MV-4-11 (cell line): ENCODE measurements around the gene COL24A1.
"Not testable (repeated sequence)": the region's sequence is repeated elsewhere in the genome, so short reads cannot be mapped to it uniquely, and the experiment has no call there.

Experiments
- DNase-seq: peaks from one replicate; lab custom pipeline; 2025; lab: John Stamatoyannopoulos, UW

COL24A1 gene

DNA sequence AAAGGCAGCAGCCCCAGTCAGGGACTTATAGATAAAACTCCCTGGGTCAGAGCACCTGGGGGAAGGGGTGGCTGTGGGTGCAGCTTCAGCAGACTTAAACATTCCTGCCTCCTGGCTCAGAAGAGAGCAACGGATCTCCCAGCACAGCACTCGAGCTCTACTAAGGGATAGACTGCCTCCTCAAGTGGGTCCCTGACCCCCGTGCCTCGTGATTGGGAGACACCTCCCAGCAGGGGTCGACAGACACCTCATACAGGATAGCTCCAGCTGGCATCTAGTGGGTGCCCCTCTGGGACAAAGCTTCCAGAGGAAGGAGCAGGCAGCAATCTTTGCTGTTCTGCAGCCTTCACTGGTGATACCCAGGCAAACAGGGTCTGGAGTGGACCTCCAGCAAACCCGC lies 84.1 kb downstream of the COL24A1 start:
- not testable (repeated sequence) for DNase-seq

DNA sequence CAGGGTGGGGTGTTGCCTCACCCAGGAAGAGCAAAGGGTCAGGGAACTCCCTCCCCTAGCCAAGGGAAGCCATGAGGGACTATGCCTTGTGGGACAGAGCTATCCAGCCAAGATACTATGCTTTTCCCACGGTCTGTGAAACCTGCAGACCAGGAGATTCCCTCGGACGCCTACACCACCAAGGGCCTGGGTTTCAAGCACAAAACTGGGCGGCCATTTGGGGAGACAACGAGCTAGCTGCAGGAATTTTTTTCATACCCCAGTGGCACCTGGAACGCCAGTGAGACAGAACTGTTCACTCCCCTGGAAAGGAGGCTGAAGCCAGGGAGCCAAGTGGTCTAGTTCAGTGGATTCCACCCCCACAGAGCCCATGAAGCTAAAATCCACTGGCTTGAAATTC lies 84.7 kb downstream of the COL24A1 start:
- DNase-seq = not testable (repeated sequence)

DNA sequence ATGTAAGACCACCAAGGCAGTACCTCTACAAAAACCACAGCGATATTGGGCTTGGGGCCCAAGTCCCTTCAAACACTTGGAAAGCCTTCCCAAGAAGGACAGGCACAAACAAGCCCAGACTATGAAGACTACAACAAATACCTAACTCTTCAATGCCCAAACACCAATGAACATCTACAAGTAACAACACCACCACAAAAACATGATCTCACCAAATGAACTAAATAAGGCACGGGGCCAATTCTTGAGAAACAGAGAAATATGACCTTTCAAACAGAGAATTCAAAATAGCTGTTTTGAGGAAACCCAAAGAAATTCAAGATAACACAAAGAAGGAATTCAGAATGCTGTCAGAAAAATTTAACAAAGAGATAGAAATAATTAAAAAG lies 86.8 kb downstream of the COL24A1 start:
- DNase-seq = no peak

DNA sequence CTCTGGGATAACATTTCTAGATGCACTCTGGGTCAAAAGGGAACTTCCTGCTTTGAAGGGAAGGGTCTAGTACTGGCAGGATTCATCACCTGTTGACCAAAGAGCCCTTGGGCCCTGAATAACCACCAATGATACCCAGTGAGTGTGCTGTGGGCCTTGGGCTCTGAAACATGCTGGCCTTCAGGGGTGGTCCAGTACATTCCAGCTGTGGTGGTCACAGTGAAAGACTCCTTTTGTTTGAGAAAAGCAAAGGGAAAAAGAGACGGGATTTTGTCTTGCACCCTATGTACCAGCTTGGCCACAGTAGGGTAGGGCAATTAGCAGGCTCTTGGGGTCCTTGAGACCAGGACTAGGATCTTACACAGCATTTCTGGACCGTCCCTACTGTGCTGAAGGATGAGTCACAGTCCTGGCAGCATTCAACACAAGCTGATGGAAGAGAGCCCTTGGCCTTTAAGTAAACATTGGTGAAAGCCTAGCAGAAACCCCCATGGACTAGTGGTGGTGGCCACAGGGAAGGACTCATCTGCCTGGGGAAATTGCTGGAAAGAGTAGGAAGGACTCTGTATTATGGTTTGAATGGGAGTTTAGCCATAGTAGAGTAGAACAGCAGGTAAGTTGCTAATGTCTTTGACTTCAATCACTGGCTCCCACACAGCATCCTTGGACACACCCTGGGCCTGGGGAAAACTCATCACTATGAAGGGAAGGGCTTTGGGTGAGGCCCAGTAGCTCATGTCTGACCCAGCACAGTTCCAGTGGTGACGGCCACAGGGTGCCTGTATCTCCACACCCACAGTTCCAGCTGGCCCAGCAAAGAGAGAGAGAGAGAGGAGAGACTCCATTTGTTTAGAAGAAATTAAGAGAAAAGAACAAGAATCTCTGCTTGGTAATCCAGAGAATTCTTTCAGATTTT lies 87.5 kb downstream of the COL24A1 start:
- no peak for DNase-seq

DNA sequence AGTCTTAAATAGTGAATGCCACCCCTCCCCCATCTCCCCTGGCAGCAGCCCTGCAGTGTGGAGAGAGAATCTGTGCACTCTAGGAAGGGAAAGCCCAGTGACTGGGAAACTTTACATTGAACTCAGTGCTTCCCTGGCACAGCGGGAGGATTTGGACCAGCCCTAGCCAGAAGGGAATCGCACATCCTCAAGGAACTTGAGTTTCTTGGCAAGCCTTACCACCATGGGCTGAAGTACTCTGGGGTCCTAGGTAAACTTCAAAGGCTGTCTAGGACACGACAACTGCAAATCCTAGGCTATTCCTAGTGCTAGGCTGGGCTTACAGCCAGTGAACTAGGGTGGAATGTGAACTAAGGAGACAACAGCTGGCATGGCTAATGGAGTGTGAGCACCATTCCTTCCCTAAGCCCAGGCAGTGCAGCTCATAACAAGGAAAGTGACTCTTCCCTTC lies 88.3 kb downstream of the COL24A1 start:
- DNase-seq = no peak

DNA sequence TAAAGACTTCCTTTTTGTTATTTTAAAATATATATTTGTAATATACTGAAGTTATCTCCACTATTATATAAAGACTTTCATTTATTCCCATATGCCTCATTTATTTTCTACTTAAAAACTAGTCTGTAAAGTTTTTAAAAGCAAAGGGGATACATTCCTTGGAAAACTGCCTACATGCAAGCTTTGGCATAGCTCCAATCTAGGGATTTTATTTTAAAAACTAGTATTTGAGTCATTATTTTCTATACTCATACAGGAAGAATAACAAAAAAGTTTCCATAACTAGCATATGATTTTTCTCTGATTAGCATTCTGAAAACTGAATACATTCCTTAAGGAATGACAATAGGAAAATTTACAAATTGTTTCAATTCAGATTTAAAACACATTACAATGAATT lies 88.9 kb downstream of the COL24A1 start:
- DNase-seq = no peak

DNA sequence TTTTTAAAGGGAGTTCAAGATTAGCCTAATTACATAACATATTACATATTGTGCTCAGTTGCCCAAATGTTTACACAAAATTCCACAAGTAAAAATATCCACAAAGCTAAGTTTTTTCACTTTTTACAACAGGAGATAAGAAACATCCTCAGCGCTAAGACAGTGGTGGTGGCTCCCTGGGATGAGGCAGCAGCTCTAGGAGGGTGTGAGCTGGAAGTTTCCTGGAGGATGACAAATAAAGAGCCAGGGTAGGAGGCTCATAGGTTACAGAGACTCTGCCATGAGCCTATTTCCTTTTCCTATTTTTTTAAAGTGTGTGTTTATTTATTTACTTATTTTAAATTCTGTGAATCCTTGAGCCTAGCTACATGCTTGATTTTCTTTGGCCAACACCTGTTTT lies 91.7 kb downstream of the COL24A1 start:
- no peak for DNase-seq

DNA sequence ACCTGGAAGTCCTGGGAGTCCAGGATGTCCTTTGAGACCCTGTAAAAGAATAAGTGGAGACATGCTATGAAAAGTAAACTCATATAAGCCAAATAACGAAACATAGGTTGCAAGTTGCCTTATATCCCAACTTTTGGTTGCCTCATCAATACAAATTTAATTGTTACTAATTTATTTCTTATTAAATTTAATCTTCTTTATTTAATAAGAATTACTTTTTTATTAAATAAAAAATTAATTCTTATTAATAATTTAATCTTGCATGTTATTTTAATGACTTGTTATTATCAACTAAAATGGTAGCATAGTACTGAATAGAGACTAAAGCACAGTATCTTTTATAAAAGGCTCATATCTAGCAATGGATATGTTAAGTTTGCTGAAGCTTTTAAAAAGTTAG lies 92.9 kb downstream of the COL24A1 start:
- DNase-seq = no peak

DNA sequence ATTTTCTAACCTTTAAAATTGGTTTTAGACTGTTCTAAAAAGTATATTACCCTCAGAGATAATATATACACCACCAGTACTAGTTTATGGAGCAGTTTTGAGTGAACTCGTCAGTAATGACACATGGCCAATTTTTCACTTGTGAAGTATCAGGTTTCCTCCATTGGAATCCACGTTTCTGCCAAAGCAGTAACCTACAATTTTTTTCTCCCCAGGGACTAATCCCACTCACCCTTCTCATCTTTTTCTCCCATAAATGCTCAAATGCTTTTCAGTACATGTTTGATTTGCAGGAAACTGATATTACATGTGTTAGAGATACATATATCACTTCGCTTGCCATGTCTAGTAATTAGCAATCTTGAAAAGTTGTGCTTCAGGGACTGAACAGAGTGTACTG lies 94.1 kb downstream of the COL24A1 start:
- no peak for DNase-seq

DNA sequence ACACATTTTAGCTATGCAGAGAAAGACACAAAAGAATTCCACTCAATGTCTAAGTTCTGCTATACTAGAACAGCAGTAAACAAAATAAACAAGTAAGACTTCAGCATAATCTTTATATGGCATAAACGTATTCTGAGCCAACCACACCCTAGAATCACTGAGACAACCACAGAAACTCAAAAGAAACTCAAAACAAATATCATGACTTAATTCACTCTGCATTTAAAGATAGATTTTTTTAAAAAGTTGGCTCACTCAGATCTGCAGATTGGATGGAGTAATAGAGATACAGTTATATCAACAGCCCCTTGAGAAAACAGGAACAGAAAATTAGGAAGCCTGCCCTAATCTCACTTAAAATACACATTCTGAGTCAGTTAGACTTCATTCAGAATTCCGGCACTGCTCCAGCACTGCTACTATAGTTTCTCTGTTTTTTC lies 95.0 kb downstream of the COL24A1 start:
- DNase-seq = peak; percentile 92

DNA sequence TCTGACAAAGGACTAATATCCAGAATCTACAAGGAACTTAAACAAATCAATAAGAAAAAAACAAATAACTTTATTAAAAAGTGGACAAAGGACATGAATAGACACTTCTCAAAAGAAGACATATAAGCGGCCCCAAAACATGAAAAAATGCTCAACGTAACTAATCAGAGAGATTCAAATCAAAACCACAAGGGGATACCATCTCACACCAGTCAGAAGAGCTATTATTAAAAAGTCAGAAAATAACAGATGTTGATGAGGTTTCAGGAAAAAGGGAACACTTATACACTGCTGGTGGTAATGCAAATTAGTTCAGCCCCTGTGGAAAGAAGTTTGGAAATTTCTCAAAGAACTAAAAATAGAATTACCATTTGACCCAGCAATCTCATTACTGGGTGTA lies 102.2 kb downstream of the COL24A1 start:
- DNase-seq = no peak

DNA sequence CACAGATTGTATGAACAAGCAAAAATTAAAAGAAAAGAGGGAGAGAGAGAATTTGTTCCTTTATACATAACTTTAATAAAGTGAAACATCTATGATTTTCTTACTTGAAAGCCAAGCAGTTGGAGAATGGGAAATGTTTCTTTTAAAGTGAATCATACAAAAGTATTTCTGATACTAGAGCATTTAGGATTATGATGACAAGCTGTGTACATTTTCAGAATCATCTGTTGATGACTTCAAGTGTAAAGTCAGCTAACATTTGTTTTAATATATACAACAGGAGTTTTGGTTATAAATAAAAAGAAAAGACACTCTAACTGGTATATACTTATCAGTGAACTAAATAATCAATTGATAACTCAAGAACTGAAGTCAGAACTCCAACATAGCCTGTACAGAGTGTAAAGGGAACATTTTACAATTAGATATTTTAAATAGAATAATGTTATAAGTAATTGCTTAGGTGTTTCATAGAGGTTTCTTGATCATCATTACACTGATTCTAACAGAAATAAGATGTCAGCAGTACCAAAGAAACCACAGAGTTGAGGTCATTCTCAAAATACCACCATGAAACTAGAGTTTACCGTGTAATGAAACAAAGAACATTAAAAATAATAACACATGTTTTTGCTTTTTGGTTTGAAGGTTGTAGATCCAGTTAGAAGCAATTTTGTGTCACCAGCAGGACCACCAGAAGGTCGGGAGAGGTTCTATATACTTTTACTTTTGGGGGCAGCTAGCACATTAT lies 103.4 kb downstream of the COL24A1 start:
- no peak for DNase-seq

DNA sequence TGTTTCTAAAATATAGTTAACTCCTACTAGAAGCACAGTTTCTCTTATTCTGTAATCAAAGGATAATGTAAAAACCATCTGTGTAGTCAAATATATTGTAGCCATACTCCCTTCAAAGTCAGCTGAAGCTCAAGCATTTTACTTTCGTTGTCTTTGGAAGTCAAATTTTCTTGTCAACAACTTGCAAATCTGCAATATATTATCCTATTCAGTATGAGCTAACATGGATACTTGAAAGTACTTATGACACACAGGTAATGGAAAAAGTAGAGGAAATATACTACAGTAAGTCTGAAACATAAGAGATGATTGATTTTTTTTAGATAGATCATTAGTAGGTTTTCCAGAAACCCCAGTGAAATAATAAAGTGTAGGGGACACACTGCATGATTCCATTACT lies 121.5 kb downstream of the COL24A1 start:
- no peak for DNase-seq

DNA sequence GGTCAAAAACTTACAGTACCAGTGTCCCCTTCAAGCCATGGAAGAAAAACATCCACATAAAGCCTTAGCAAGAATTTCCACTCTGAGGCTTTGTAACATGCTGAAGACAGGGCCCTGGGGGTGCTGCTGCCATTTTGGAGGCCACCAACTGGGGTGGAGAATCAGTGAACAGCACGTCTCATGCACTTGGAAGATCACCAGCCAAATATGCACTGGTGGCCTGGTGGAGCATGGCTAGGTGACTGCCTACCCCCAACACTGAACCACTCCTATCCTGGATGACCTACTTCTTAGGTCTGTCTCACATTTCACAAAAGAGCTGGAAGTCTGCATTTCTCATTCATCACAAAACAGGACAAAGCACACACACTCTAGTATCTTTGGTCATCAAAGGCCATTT lies 126.4 kb downstream of the COL24A1 start:
- no peak for DNase-seq

DNA sequence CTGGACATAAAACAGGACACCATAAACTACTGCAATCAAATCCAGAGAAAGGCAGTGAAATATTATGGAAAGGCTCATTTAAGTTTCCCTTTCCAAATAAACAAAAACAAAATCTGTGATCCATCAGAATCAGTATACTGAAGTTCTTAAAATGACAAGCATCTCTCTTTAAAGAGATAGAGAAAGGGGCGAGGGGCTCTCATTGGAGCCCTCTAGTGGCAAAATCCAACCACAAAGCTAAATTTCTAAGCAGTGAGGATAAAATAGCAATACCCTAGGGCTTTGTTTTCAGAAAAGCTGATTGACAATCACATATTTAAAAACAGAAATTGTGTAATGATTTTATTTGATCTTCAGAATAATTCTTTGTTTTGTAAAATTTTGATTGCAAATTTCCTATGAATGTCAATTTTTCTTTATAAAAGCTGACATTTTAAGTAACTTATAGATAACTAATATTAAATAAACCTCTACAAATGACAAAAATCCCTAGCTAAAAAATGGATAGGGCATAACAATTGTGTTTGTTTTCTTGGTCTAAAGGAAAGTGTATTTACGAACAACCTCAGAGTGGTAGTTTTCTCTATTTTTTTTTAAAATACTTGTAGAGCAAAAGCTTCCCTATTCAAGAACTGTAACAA lies 138.2 kb downstream of the COL24A1 start:
- DNase-seq = peak; percentile 44

DNA sequence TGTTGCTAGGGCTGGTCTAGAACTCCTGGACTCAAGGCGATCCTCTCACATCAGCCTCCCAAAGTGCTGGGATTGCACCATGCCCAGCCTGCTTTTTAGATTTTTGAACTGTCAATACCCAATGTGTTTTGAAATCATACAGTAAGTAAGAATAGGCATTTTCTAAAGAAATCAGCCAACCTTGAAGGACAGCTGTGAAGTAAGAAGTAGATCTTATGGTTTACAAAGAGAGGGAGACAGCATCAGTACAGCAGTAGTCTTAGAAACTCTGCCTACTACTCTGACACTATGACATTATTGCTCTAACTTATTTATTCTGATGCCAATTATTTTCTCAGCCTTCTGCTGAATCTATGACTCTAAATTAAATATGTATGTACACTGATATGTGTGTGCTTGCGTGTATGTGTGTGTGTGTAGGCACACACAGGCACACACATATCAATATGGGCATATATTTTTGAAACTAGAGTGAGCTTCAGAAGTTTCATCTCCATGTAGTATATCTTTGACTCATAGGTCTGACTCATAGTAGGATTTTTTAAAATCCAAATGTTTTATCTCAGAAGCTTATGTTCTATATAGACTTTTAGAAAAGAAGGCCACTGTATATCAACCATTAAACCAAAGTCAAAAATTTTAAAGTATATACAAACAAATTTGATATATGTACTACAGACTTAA lies 140.4 kb downstream of the COL24A1 start:
- no peak for DNase-seq

DNA sequence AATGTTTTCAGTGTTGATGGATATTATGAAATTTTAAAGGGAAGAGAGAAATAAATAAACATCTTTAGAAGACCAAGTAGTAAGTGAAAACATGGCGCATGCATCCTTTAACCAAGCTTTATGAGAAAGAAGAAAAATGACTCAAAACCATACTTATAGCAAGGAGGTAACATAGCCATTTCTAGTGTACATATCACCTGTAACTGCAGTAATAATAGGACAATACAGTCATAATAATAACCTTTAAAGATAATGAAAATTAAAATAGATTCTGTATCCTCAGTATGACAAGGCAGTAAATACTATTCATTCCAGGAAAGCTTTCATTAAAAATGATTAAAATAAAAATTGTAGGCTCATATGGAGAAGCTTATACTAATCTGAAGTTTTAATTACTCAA lies 141.2 kb downstream of the COL24A1 start:
- DNase-seq = no peak

DNA sequence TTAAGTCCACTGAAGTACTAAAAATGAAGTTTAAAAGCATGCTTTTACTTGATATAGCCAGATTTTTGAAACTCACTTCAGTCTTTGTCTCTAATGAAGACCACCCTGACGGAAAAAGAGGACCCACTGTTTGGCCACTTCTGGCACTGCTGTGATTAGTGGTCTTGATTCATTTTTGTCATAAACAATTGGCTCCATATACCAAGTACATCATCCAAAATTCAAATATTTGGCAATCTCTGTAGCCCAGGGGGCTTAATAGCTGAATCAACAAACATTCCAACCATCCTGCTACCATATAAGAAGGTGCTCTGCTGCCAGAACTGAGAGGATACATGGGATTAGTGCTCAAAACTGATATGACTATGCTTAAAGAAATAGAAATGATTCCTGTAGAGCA lies 156.0 kb downstream of the COL24A1 start:
- no peak for DNase-seq

DNA sequence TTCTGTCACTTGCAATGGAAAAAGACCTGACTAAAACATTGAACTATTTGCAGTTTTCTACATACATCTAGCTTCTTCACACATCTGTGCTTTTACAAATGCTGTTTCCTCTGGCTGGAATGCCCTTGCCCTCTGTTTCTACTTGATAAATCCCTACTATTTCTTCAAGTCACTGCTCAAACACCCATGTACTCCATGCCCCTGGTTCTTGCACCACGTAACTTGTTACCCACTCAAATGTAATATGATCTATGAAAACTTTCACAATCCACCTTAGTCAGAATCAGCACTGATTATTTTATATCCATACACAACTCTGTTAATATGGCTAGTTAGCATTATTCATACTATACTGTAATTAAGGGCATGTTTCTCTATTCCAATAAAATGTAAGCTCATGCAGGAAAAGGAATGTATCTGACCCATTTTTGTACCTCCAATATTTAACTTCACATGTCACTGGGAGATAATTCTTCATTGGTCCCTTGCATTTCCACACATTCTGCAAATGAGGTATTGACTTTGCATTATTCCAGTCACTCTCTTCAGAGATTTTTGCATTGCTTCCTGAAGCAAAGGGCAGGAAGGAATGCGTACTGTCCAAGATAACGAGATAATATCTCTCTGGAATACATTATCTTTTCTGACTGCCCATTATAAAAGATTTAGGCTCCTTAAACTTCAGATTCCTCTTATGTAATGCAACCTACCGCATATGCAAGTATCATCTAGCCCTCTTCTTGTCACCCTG lies 158.3 kb downstream of the COL24A1 start:
- no peak for DNase-seq

DNA sequence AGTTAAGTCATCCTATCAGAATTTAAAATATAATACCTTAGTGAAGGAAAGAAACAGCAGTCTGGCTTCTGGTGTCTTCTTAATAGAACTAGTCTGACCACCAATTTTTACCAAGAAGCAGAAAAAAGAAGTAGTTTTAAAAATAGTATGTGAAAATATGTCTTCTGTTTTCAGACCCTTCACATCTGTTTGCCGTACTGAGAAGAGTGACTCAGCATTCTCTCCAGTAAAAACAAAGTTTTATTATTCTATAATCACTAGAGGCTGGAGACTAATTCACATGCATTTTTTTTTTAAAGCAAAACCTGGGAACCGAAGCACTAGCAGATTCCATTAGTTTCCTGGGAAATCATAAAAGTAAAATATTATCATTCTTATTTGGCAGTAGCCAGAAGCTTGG lies 163.8 kb downstream of the COL24A1 start:
- DNase-seq = peak; percentile 60

DNA sequence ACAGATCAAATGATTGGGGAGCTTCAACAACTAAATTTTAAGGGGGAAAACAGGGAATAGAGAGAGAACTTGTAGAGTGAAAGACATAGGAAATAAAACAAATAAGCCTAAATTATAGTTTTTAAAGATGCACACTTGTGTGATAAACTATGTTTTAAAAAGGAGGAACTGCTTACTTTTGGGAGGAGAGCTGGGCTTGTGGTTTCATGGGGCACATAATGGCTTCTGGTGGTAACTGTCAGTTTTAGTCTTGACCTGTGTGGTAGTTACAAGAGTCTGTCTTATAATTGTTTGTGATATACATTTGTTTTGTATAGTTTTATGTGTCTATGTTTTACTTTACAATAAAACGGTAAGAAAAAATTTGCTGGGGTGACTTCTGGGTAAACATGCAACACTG lies 165.3 kb downstream of the COL24A1 start:
- DNase-seq = peak; percentile 69
